A549 (cell line): ENCODE results near the gene SPEN. TPM values are rescaled to one million over a fixed set of nuclear protein-coding genes. Genes with fewer than 3 reads are reported as not detected.

Experiments used
- ATAC-seq, 2 experiments: fragments of 200-7000 bp in 1 of 2; fragments of >200 bp in 1 of 2; cut with Nextera tagmentation in 1 of 2; cut with Tn5 transposase in 1 of 2; 3 replicates each; pipeline versions ENCODE4 v1.8.0 to v1.9.1; 2018 to 2020; ENCODE audit warnings: mild to moderate bottlenecking in 1 of 2, moderate library complexity in 1 of 2
- CTCF ChIA-PET: fragments of 300-600 bp; sonication (Branson Sonifier 250); formaldehyde crosslinking; extraction: SDS; loops from one replicate; lab custom pipeline; 2021; ENCODE audit warnings: antibody characterized with exemption, inconsistent platforms; lab: Yijun Ruan, JAX
- POLR2A ChIA-PET: fragments of 350-600 bp; formaldehyde crosslinking; extraction: SDS; loops from one replicate; lab custom pipeline; 2021; ENCODE audit warnings: antibody characterized with exemption, inconsistent platforms; lab: Yijun Ruan, JAX
- DNase-seq, 2 experiments: peaks; one replicate each; pipeline versions ENCODE4 v3.0.0 to v3.0.0-alpha.2; 2011 to 2016; ENCODE audit warnings: low read depth in 1 of 2, low spot score in 1 of 2
- FAIRE-seq: peaks from 2 replicates; lab custom pipeline; 2011; peaks lifted over from hg19 to GRCh38; lab: Jason Lieb, UNC
- H3K27ac ChIP-seq, 2 experiments: fragments of >200 bp; sonication (Bioruptor Twin); formaldehyde crosslinking; 3 replicates each; pipeline ENCODE4 v1.5.1; 2016 to 2017
- H3K4me1 ChIP-seq: fragments of >200 bp; sonication (Bioruptor Twin); formaldehyde crosslinking; 3 replicates; pipeline ENCODE4 v1.6.1; 2016
- H3K4me2 ChIP-seq: fragments of >200 bp; sonication (Bioruptor Twin); formaldehyde crosslinking; 3 replicates; pipeline ENCODE4 v1.6.1; 2016
- H3K4me3 ChIP-seq: fragments of >200 bp; sonication (Bioruptor Twin); formaldehyde crosslinking; 3 replicates; pipeline ENCODE4 v1.5.1; 2016
- H3K9me3 ChIP-seq: fragments of >200 bp; sonication (Bioruptor Twin); formaldehyde crosslinking; 3 replicates; pipeline ENCODE4 v1.6.1; 2016
- BCL3 ChIP-seq: fragments of >200 bp; sonication (Bioruptor Twin); formaldehyde crosslinking; IDR thresholded peaks from 3 replicates; pipeline ENCODE4 v1.6.1; 2016
- CBX8 ChIP-seq: fragments of 200-600 bp; sonication (generic); IDR thresholded peaks from 2 replicates; pipeline ENCODE4 v1.6.1; 2016
- CHD2 ChIP-seq: fragments of 150-350 bp; IDR thresholded peaks from 2 replicates; pipeline ENCODE4 v1.6.1; 2014; ENCODE audit warnings: low read length; ENCODE audit not compliant: partially characterized antibody
- EHF ChIP-seq: fragments of 250-450 bp; sonication (Bioruptor Pico); IDR thresholded peaks from 2 replicates; pipeline ENCODE4 v1.5.0; 2020; ENCODE audit warnings: mild to moderate bottlenecking
- FOSL2 ChIP-seq, 2 experiments: fragments of 450-650 bp in 1 of 2; fragments of >200 bp in 1 of 2; sonication (Bioruptor Twin) in 1 of 2; formaldehyde crosslinking; IDR thresholded peaks; 2 replicates each; pipeline versions ENCODE4 v1.5.0 to v1.6.1; 2016 to 2020; ENCODE audit warnings: mild to moderate bottlenecking in 1 of 2, moderate library complexity in 1 of 2
- GATA3 ChIP-seq: IDR thresholded peaks from 2 replicates; pipeline ENCODE4 v1.6.1; 2012; ENCODE audit warnings: borderline replicate concordance
- HMGXB4 ChIP-seq: fragments of 250-450 bp; sonication (Bioruptor Pico); IDR thresholded peaks from 2 replicates; pipeline ENCODE4 v1.5.0; 2021; ENCODE audit warnings: mild to moderate bottlenecking, moderate library complexity, borderline replicate concordance
- JUN ChIP-seq, 2 experiments: fragments of >200 bp; sonication (Bioruptor Twin); formaldehyde crosslinking; IDR thresholded peaks; 2 replicates in 1 of 2; 3 replicates in 1 of 2; pipeline ENCODE4 v1.6.1; 2016 to 2017
- JUNB ChIP-seq: fragments of >200 bp; sonication (Bioruptor Twin); formaldehyde crosslinking; IDR thresholded peaks from 2 replicates; pipeline ENCODE4 v1.6.1; 2016
- KDM5A ChIP-seq: fragments of 200-600 bp; sonication (generic); IDR thresholded peaks from 2 replicates; pipeline ENCODE4 v1.6.1; 2016; ENCODE audit warnings: antibody characterized with exemption, mild to moderate bottlenecking
- MYC ChIP-seq: IDR thresholded peaks from 2 replicates; pipeline ENCODE4 v1.6.1; 2012; ENCODE audit warnings: mild to moderate bottlenecking, inconsistent platforms, low read length, improper control_type of control experiment, borderline replicate concordance
- NFE2L2 ChIP-seq: fragments of 150-350 bp; conservative IDR thresholded peaks from 2 replicates; pipeline ENCODE4 v1.6.1; 2014; ENCODE audit warnings: low read length
- POLR2A ChIP-seq: IDR thresholded peaks from 2 replicates; pipeline ENCODE4 v1.6.1; 2012; ENCODE audit warnings: mild to moderate bottlenecking, low read length
- RAD21 ChIP-seq, 2 experiments: fragments of >200 bp in 1 of 2; sonication (Bioruptor Twin) in 1 of 2; formaldehyde crosslinking in 1 of 2; IDR thresholded peaks in 1 of 2; conservative IDR thresholded peaks in 1 of 2; 2 replicates in 1 of 2; 3 replicates in 1 of 2; pipeline ENCODE4 v1.6.1; 2012 to 2018; ENCODE audit warnings: inconsistent platforms in 1 of 2
- SREBF2 ChIP-seq: fragments of 450-650 bp; IDR thresholded peaks from 2 replicates; pipeline ENCODE4 v1.6.1; 2014; ENCODE audit warnings: mild to moderate bottlenecking, moderate library complexity
- ZSCAN20 ChIP-seq: fragments of 250-450 bp; sonication (Bioruptor Pico); IDR thresholded peaks from 2 replicates; pipeline ENCODE4 v1.8.0; 2022; ENCODE audit warnings: mild to moderate bottlenecking, moderate library complexity
- WGBS: methylation state at CpG from one replicate; pipeline ENCODE4 v1.1.6; 2017; ENCODE audit errors: missing lambda C conversion rate; 5-methylcytosine and 5-hydroxymethylcytosine counted together
- polyA plus RNA-seq, 4 experiments: library from polyadenylated mRNA; depleted of rRNA in 3 of 4; stranded (reverse); fragments of >200 nt; fragmentation: RNase III in 1 of 4; extraction: RNeasy Plus Mini Kit Qiagen cat#74134 plus additional on column Dnase treatment in 1 of 4; gene quantifications; 2 replicates in 3 of 4; 3 replicates in 1 of 4; pipeline ENCODE4 v1.2.3, GENCODE V29; 2011 to 2017
- TF ChIP-seq, protein P1 (sequence below): fragments of >200 bp; sonication (Bioruptor Twin); formaldehyde crosslinking; IDR thresholded peaks from 2 replicates; pipeline ENCODE4 v1.6.1; 2016
- TF ChIP-seq, protein P2 (sequence below): IDR thresholded peaks from 2 replicates; pipeline ENCODE4 v1.6.1; 2012

SPEN gene
- polyA plus RNA-seq, 2 of the 4 experiments (the other 2 are of a cell fraction), result 7.0 to 15.5 TPM

GRCh38 chr1:15830258-15830657, 17.2 kb upstream of the SPEN start:
- no peak for DNase-seq
- ChIA-PET CTCF (interaction anchor here (2.6 kb wide), 1 partner anchor 15 kb away, joined by 15 read pairs; no protein-coding TSS in a partner anchor), POLR2A (interaction anchor here (0.6 kb wide), 1 partner anchor 15 kb away, joined by 8 read pairs; no protein-coding TSS in a partner anchor)
- Histone ChIP-seq H3K9me3 (no peaks in the 10 kb centered on the region), H3K4me3 (no peak overlapping the region), H3K4me1 (peaks cover 15% of the 10 kb centered on the region), H3K27ac (peak overlapping the region in 1 of 2 experiments; percentile 34; a peak in 1 of 6 replicates), H3K4me2 (no peak overlapping the region)
- WGBS, result 79% methylated on average over 1 of the region's 1 CpG
- no peak for FAIRE-seq
- TF ChIP-seq BCL3 (no peak), CHD2 (no peak), JUNB (no peak), KDM5A (no peak), EHF (CRISPR knock-in tag) (no peak), GATA3 (no peak), ZSCAN20 (CRISPR knock-in tag) (no peak), CBX8 (no peak), JUN (IDR thresholded peaks at IDR 0.05) (no peak)
- TF ChIP-seq, protein P1, sequence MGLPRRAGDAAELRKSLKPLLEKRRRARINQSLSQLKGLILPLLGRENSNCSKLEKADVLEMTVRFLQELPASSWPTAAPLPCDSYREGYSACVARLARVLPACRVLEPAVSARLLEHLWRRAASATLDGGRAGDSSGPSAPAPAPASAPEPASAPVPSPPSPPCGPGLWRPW, result no peak
- ATAC-seq, result no peak

- peak in 1 of 2 experiments; percentile 78 for DNase-seq
- H3K4me1 ChIP-seq, result peaks cover 20% of the 10 kb centered on the region
Measured at GRCh38 chr1:15833069-15833679, 14.3 kb upstream of the SPEN start.

More at GRCh38 chr1:15833069-15833679, 14.3 kb upstream of the SPEN start:
- 0% methylated on average over 20 of the region's 24 CpGs for WGBS
- peak in 1 of 2 experiments; percentile 33; a peak in 3 of 6 replicates for ATAC-seq
- CTCF ChIA-PET, result interaction anchor here (0.6 to 3.9 kb wide), 10 partner anchors 10 to 41 kb away, joined by 3 to 17 read pairs (median 5); partner anchors contain the start of gene SPEN
- POLR2A ChIA-PET, result interaction anchor here (0.6 to 5.4 kb wide), 17 partner anchors 9 to 288 kb away, joined by 3 to 98 read pairs (median 5); partner anchors contain the start of gene SPEN
- Histone ChIP-seq H3K9me3 (no peaks in the 10 kb centered on the region), H3K4me2 (peak overlapping the region; percentile 89)
- TF ChIP-seq, protein P2, sequence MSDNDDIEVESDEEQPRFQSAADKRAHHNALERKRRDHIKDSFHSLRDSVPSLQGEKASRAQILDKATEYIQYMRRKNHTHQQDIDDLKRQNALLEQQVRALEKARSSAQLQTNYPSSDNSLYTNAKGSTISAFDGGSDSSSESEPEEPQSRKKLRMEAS, result peak; percentile 62
- TF ChIP-seq FOSL2 (IDR thresholded peaks at IDR 0.05), result no peak
- TF ChIP-seq FOSL2 (CRISPR knock-in tag; IDR thresholded peaks at IDR 0.05), result peak; percentile 72
- 0 out of 3 replicates have a peak, but pooled peaks have one; percentile 16 for TF ChIP-seq BCL3
- no peak for TF ChIP-seq HMGXB4 (CRISPR knock-in tag)
- TF ChIP-seq NFE2L2, result no peak
- TF ChIP-seq RAD21 (conservative IDR thresholded peaks at IDR 0.05 in 1 of 2, IDR thresholded peaks at IDR 0.05 in 1 of 2), result no peak
- peak in 1 of 2 experiments; percentile 29; a peak in 1 of 5 replicates for TF ChIP-seq JUN (IDR thresholded peaks at IDR 0.05)
- TF ChIP-seq POLR2A, result peak; percentile 25
- TF ChIP-seq SREBF2, result no peak
- TF ChIP-seq MYC, result peak; percentile 17; the same call in 1 of the 2 replicates
- TF ChIP-seq, all 56 proteins: peak for 6
- peak overlapping the region; percentile 77 for H3K4me3 ChIP-seq
- peak overlapping the region; percentile 98 to 100 for H3K27ac ChIP-seq
- no peak for FAIRE-seq
